ENCODE results near the gene TDRD15. TPM values are rescaled to one million over a fixed set of nuclear protein-coding genes. Genes with fewer than 3 reads are reported as not detected.
A peak's percentile ranks its signal among the peaks of the same experiment; 100 is the strongest.

TDRD15 gene
- total and polyA plus RNA-seq, 9 of the 15 experiments (the other 6 are each of a cell fraction or from before 2014, with no cell fraction given), result 0.01 to 0.22 (median 0.06) TPM; not detected in 1

DNA sequence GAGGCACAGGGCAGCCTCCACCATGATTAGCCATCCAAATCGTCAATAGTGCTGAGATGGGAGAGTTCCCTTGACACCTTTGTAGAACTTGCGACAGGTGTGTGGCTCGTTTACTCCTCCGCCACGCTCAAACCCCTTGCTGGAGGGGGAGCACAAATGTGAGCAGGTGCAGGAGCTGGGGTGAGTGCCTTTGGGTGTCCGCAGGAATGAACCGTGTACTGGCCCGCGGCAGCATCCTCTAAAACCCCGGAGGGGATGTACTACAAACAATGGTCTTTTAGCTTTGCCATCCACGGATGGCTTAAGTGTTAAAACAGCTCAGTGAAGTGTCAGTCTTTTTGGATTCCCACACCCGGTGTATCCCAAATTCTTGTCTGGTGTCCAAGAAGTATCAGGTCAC lies 21.4 kb upstream of the TDRD15 start (continued):
- TF ChIP-seq, protein P1, sequence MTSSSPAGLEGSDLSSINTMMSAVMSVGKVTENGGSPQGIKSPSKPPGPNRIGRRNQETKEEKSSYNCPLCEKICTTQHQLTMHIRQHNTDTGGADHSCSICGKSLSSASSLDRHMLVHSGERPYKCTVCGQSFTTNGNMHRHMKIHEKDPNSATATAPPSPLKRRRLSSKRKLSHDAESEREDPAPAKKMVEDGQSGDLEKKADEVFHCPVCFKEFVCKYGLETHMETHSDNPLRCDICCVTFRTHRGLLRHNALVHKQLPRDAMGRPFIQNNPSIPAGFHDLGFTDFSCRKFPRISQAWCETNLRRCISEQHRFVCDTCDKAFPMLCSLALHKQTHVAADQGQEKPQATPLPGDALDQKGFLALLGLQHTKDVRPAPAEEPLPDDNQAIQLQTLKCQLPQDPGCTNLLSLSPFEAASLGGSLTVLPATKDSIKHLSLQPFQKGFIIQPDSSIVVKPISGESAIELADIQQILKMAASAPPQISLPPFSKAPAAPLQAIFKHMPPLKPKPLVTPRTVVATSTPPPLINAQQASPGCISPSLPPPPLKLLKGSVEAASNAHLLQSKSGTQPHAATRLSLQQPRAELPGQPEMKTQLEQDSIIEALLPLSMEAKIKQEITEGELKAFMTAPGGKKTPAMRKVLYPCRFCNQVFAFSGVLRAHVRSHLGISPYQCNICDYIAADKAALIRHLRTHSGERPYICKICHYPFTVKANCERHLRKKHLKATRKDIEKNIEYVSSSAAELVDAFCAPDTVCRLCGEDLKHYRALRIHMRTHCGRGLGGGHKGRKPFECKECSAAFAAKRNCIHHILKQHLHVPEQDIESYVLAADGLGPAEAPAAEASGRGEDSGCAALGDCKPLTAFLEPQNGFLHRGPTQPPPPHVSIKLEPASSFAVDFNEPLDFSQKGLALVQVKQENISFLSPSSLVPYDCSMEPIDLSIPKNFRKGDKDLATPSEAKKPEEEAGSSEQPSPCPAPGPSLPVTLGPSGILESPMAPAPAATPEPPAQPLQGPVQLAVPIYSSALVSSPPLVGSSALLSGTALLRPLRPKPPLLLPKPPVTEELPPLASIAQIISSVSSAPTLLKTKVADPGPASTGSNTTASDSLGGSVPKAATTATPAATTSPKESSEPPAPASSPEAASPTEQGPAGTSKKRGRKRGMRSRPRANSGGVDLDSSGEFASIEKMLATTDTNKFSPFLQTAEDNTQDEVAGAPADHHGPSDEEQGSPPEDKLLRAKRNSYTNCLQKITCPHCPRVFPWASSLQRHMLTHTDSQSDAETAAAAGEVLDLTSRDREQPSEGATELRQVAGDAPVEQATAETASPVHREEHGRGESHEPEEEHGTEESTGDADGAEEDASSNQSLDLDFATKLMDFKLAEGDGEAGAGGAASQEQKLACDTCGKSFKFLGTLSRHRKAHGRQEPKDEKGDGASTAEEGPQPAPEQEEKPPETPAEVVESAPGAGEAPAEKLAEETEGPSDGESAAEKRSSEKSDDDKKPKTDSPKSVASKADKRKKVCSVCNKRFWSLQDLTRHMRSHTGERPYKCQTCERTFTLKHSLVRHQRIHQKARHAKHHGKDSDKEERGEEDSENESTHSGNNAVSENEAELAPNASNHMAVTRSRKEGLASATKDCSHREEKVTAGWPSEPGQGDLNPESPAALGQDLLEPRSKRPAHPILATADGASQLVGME (CRISPR knock-in tag; IDR thresholded peaks at IDR 0.05), result no peak

DNA sequence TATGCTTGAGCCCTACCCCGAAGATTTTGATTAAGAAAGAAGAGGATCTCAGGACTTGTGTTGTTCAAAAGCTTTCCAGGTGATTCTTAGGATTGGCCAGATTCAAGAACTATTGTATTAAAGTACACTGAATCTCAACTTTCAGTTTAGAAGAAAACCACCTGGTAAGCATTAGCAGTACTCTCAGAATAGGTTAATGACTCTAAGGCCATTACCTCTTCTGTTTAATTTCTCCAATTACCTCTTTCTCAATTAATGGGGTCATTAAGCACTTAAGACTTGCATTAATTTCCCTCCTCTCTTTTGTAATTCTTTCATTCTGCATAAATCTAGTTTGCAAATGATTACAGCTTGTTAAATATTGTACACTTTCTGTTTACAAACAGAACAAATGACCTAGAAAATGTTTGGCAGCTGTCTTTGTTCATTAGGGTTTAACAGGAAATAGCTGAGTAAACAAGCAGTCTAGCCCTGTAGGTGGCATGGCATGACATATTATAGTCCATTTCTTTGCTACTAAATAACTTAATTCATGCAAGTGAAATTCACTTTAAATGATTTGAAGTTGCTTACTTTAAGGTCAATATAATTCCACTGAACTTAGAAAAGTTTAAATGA lies 20.4 kb upstream of the TDRD15 start:
- H3K27me3 ChIP-seq (ENCODE audit: control insufficient read depth in 2 of 2, insufficient read depth in 2 of 2, low read length in 2 of 2), result no peaks in the 10 kb centered on the region
- no peaks in the 10 kb centered on the region for H3K9me3 ChIP-seq (replicated peaks; ENCODE audit: control insufficient read depth, insufficient read depth, low read depth, low read length)
- no peak overlapping the region for H2AFZ ChIP-seq (ENCODE audit: low read depth, low read length)
- no peaks in the 10 kb centered on the region for H3K9me1 ChIP-seq (ENCODE audit: control insufficient read depth, insufficient read depth, low read length)
- H3K27ac ChIP-seq (ENCODE audit: extremely low read depth, low read depth, low read length), result no peak overlapping the region
- no peaks in the 10 kb centered on the region for H3K36me3 ChIP-seq (ENCODE audit: control insufficient read depth, insufficient read depth, low read length)
- ATAC-seq (no peak), DNase-seq (ENCODE audit: extremely low read depth in 1 of 4, low spot score in 3 of 4) (no peak), FAIRE-seq (no peak)
- no TSS peak for BruUV-seq (replicated peaks)
- H4K20me1 ChIP-seq (replicated peaks; ENCODE audit: control insufficient read depth, insufficient read depth, low read length), result no peaks in the 10 kb centered on the region
- no peaks in the 10 kb centered on the region for H3K4me1 ChIP-seq (replicated peaks in 1 of 2; ENCODE audit: control insufficient read depth in 2 of 2, insufficient read depth in 2 of 2, low read length in 2 of 2)
- in situ Hi-C loops (cut with MboI), result no loop called here
- CTCF ChIA-PET (ENCODE audit: low intra/inter-chr PET ratio), result no interaction called here
- intact Hi-C loops (cut with micrococcal nuclease), result no loop called here
- 0% methylated on average over 1 of the region's 1 CpG for WGBS (ENCODE audit: insufficient coverage, low coverage, missing lambda C conversion rate)
- TF ChIP-seq ZNF143 (CRISPR knock-in tag; IDR thresholded peaks at IDR 0.05) (no peak), FOXA3 (CRISPR knock-in tag; conservative IDR thresholded peaks at IDR 0.05 in 1 of 2, IDR thresholded peaks at IDR 0.05 in 1 of 2) (peak in 1 of 2 experiments; percentile 71; a peak in 2 of 4 replicates), ATF1 (CRISPR knock-in tag; IDR thresholded peaks at IDR 0.05) (no peak), ATF1 (tag; IDR thresholded peaks at IDR 0.05) (no peak), BACH1 (tag; IDR thresholded peaks at IDR 0.05) (no peak)
- no peaks in the 10 kb centered on the region for H3K79me2 ChIP-seq (ENCODE audit: control insufficient read depth, insufficient read depth, low read length)
- POLR2A ChIA-PET, result no interaction called here
- H3K4me2 ChIP-seq (ENCODE audit: insufficient read depth, low read length), result no peak overlapping the region
- H3K9ac ChIP-seq (ENCODE audit: insufficient read depth in 1 of 2, low read depth in 2 of 2, low read length in 2 of 2), result no peak overlapping the region
- no peak overlapping the region for H3K4me3 ChIP-seq

All from K562 (cell line).